CD8-positive, alpha-beta memory T cell (primary cell): Measurements from ENCODE around the gene GLI1. TPM values are rescaled to one million over a fixed set of nuclear protein-coding genes. Genes with fewer than 3 reads are reported as not detected.
"Not testable (repeated sequence)": the region's sequence is repeated elsewhere in the genome, so short reads cannot be mapped to it uniquely, and the experiment has no call there.

ENCODE experiments used
- CTCF ChIA-PET: fragments of 350-600 bp; sonication (Branson Sonifier 250); formaldehyde crosslinking; loops from one replicate; lab custom pipeline; 2021; ENCODE audit warnings: antibody characterized with exemption; lab: Charles Lee
- POLR2A ChIA-PET: fragments of 350-600 bp; sonication (Branson Sonifier 250); formaldehyde crosslinking; loops from one replicate; lab custom pipeline; 2021; ENCODE audit warnings: antibody characterized with exemption; lab: Charles Lee
- DNase-seq, 5 donors: peaks; one replicate each; pipeline versions ENCODE4 v3.0.0 to v3.0.0-alpha.2; 2020 to 2022; ENCODE audit warnings: mixed read lengths in 1 of 5
- H3K27ac ChIP-seq: one replicate; pipeline ENCODE4 v1.7.0; 2013; ENCODE audit warnings: low read depth, mild to moderate bottlenecking, low read length, moderate library complexity
- H3K27me3 ChIP-seq: 2 replicates; pipeline ENCODE4 v1.7.0; 2013; ENCODE audit warnings: low read length, mild to moderate bottlenecking; ENCODE audit not compliant: insufficient read depth, poor library complexity, severe bottlenecking
- H3K36me3 ChIP-seq: 2 replicates; pipeline ENCODE4 v1.7.0; 2013; ENCODE audit warnings: mild to moderate bottlenecking, low read length, moderate library complexity; ENCODE audit not compliant: insufficient read depth
- H3K4me1 ChIP-seq: 2 replicates; pipeline ENCODE4 v1.7.0; 2013; ENCODE audit warnings: mild to moderate bottlenecking, low read length, moderate library complexity; ENCODE audit not compliant: insufficient read depth
- H3K4me3 ChIP-seq: 2 replicates; pipeline ENCODE4 v1.7.0; 2013; ENCODE audit warnings: mild to moderate bottlenecking, low read length
- H3K9me3 ChIP-seq: 2 replicates; pipeline ENCODE4 v1.7.0; 2013; ENCODE audit warnings: mild to moderate bottlenecking, low read length
- H3K27ac Mint-ChIP-seq, 8 donors: one replicate each; pipeline ENCODE4 v1.8.0; 2020 to 2021; ENCODE audit warnings: mixed read lengths in 8 of 8, mild to moderate bottlenecking in 6 of 8, inconsistent platforms in 3 of 8, moderate library complexity in 3 of 8
- H3K27me3 Mint-ChIP-seq, 2 donors: one replicate each; pipeline ENCODE4 v1.8.0; 2020 to 2021; ENCODE audit warnings: mixed read lengths in 2 of 2, mild to moderate bottlenecking in 1 of 2, moderate library complexity in 1 of 2
- H3K36me3 Mint-ChIP-seq, 3 donors: one replicate each; pipeline ENCODE4 v1.8.0; 2020 to 2021; ENCODE audit warnings: mixed read lengths in 3 of 3, inconsistent platforms in 1 of 3, mild to moderate bottlenecking in 1 of 3
- H3K4me1 Mint-ChIP-seq, 3 donors: one replicate each; pipeline ENCODE4 v1.8.0; 2020 to 2021; ENCODE audit warnings: mixed read lengths in 3 of 3, inconsistent platforms in 1 of 3, mild to moderate bottlenecking in 1 of 3
- H3K4me3 Mint-ChIP-seq, 7 donors: one replicate each; pipeline ENCODE4 v1.8.0; 2020 to 2021; ENCODE audit warnings: mixed read lengths in 7 of 7, mild to moderate bottlenecking in 6 of 7, moderate library complexity in 4 of 7, inconsistent platforms in 2 of 7
- H3K9me3 Mint-ChIP-seq, 5 donors: one replicate each; pipeline ENCODE4 v1.8.0; 2020 to 2022; ENCODE audit warnings: mixed read lengths in 5 of 5, mild to moderate bottlenecking in 3 of 5, moderate library complexity in 2 of 5, inconsistent platforms in 1 of 5
- polyA plus RNA-seq: library from polyadenylated mRNA; unstranded; fragments of 300-500 nt; fragmentation: Illumina TruSeq; gene quantifications from one replicate; pipeline ENCODE4 v1.2.3, GENCODE V29; 2021
- total RNA-seq, 2 experiments: library from RNA; stranded (reverse); gene quantifications; one replicate each; pipeline ENCODE4 v1.2.3, GENCODE V29; 2021

GLI1 gene
- total and polyA plus RNA-seq, 3 experiments from 2014 or later, result 0.32 to 0.75 (median 0.55) TPM

- Mint-ChIP-seq H3K27me3 (no peaks in the 10 kb centered on the region), H3K4me1 (peaks cover 27 to 39% (median 30%) of the 10 kb centered on the region in 3 donors), H3K9me3 (no peaks in the 10 kb centered on the region), H3K27ac (peak overlapping the region in 6 of 8 donors; percentile 2 to 80 (median 35)), H3K4me3 (peak overlapping the region in 2 of 7 donors; percentile 16 to 84), H3K36me3 (peaks cover 5 to 68% (median 14%) of the 10 kb centered on the region in 3 donors)
- POLR2A ChIA-PET, result no interaction called here
- Histone ChIP-seq H3K9me3 (no peaks in the 10 kb centered on the region), H3K27me3 (no peaks in the 10 kb centered on the region), H3K27ac (no peak overlapping the region), H3K36me3 (peaks cover 35% of the 10 kb centered on the region), H3K4me1 (peaks cover 19% of the 10 kb centered on the region), H3K4me3 (no peak overlapping the region)
- no peak for DNase-seq
- CTCF ChIA-PET, result interaction anchor here (0.7 to 1.4 kb wide), 3 partner anchors 9 to 33 kb away, joined by 3 read pairs; partner anchors contain the start of gene GLI1
Observed at GRCh38 chr12:57491393-57492280, 32.1 kb downstream of the GLI1 start.

DNA sequence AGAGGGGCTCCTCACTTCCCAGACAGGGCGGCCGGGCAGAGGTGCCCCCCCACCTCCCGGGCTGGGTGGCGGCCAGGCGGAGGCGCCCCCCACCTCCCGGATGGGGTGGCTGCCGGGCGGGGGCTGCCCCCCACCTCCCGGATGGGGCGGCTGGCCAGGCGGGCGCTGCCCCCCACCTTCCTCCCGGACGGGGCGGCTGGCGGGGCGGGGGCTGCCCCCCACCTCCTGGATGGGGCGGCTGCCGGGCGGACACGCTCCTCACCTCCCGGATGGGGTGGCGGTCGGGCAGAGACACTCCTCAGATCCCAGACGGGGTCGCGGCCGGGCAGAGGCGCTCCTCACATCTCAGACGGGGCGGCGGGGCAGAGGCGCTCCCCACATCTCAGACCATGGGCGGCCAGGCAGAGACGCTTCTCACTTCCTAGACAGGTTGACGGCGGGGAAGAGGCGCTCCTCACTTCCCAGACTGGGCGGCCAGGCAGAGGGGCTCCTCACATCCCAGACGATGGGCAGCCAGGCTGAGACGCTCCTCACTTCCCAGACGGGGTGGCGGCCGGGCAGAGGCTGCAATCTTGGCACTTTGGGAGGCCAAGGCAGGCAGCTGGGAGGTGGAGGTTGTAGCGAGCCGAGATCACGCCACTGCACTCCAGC lies 35.6 kb downstream of the GLI1 start:
- H3K4me1 Mint-ChIP-seq, H3K27me3 Mint-ChIP-seq, DNase-seq, H3K4me3 Mint-ChIP-seq, H3K4me1 ChIP-seq, H3K27me3 ChIP-seq, POLR2A ChIA-PET, H3K9me3 ChIP-seq, CTCF ChIA-PET, H3K9me3 Mint-ChIP-seq, H3K4me3 ChIP-seq, H3K27ac ChIP-seq: not testable (repeated sequence)
- peaks cover 45% of the 10 kb centered on the region for H3K36me3 ChIP-seq
- peaks cover 10 to 76% (median 24%) of the 10 kb centered on the region in 3 donors for H3K36me3 Mint-ChIP-seq
- peak overlapping the region in 1 of 8 donors; percentile 54 for H3K27ac Mint-ChIP-seq

DNA sequence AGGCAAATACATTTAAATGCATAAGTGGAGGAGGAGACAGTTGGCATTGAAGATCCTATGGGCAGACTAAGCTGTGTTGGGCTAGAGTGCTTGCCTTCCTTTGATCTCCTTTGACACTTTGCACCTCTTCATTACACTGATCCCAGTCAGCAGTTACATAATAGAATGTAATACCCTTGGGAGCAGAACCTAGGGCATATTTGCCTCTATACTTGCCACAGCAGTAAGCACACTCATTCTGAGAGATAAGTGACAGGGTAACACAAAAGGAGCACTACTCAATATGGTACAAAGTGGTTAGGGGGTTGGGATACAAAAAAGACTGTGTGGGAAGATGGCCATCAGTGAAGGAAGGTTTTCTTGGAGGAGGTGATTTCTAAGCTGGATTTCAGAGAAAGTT lies 37.2 kb downstream of the GLI1 start:
- DNase-seq, result no peak
- no peak overlapping the region for H3K4me3 Mint-ChIP-seq
- no peaks in the 10 kb centered on the region for H3K9me3 Mint-ChIP-seq
- peak overlapping the region in 5 of 8 donors; percentile 1 to 66 (median 7) for H3K27ac Mint-ChIP-seq
- Histone ChIP-seq H3K4me1 (no peaks in the 10 kb centered on the region), H3K4me3 (no peak overlapping the region), H3K36me3 (peaks cover 43% of the 10 kb centered on the region), H3K9me3 (no peaks in the 10 kb centered on the region), H3K27ac (no peak overlapping the region), H3K27me3 (no peaks in the 10 kb centered on the region)
- peaks cover 19 to 75% (median 27%) of the 10 kb centered on the region in 3 donors for H3K36me3 Mint-ChIP-seq
- no peaks in the 10 kb centered on the region for H3K27me3 Mint-ChIP-seq
- ChIA-PET CTCF (interaction anchor here (1.0 to 1.2 kb wide), 2 partner anchors 35 to 97 kb away, joined by 3 read pairs; no protein-coding TSS in a partner anchor), POLR2A (no interaction called here)
- H3K4me1 Mint-ChIP-seq, result peaks cover 0 to 5% (median 3%) of the 10 kb centered on the region in 3 donors

DNA sequence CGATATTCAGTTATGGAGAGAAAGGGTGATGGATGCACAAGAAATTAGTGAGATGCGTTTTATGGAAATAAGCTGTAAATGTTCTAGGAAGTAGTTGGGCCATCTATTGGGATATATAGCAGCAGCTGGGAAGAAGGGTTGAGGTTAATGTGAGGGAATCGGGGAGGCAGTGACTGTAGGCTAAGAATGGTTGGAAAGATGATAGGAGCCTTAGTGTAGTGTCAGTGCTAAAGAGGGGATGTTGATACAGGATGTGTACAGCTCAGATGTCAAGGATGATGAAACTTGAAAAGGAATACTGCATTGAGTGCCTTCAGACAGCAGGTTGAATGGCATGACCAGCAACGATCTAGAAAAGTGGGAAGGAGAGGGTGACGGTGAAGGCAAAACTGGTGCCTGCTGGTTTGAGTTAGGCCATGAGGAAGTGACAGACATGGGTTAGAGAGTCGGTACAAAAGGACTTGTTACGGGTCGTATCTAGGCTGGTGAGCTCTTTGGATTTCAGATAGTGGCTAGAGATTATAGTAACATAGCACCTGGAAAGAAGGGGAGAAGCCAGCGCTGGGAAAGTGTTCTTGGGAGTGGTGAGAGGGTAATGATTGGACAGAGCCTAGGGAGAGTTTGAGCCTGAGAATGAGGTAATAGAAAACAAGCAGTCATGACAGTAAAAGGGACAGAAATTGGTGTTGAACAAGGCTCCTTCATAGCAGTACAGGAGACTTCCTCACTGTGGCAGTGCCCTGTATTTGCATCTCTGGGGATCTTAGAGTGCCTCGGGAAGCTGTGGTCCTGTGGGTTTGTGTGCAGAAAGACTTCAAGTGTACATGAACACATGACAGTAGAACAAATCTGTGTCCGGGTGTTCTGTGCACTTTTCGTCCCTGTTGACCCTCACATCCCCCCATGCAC lies 37.9 kb downstream of the GLI1 start:
- Histone ChIP-seq H3K36me3 (peaks cover 43% of the 10 kb centered on the region), H3K4me3 (no peak overlapping the region), H3K9me3 (no peaks in the 10 kb centered on the region), H3K4me1 (no peaks in the 10 kb centered on the region), H3K27ac (no peak overlapping the region), H3K27me3 (no peaks in the 10 kb centered on the region)
- H3K4me3 Mint-ChIP-seq, result no peak overlapping the region
- DNase-seq, result no peak
- peaks cover 19 to 75% (median 28%) of the 10 kb centered on the region in 3 donors for H3K36me3 Mint-ChIP-seq
- peak overlapping the region in 6 of 8 donors; percentile 7 to 66 (median 52) for H3K27ac Mint-ChIP-seq
- ChIA-PET CTCF (interaction anchor here (1.0 to 1.2 kb wide), 2 partner anchors 35 to 96 kb away, joined by 3 read pairs; no protein-coding TSS in a partner anchor), POLR2A (no interaction called here)
- peaks cover 0 to 5% (median 5%) of the 10 kb centered on the region in 3 donors for H3K4me1 Mint-ChIP-seq
- H3K27me3 Mint-ChIP-seq, result no peaks in the 10 kb centered on the region
- H3K9me3 Mint-ChIP-seq, result no peaks in the 10 kb centered on the region

GRCh38 chr12:57498132-57498502 lies 38.5 kb downstream of the GLI1 start:
- DNase-seq, result no peak
- Histone ChIP-seq H3K4me3 (no peak overlapping the region), H3K4me1 (no peaks in the 10 kb centered on the region), H3K36me3 (peaks cover 40% of the 10 kb centered on the region), H3K27me3 (no peaks in the 10 kb centered on the region), H3K27ac (no peak overlapping the region), H3K9me3 (no peaks in the 10 kb centered on the region)
- ChIA-PET POLR2A (no interaction called here), CTCF (no interaction called here)
- Mint-ChIP-seq H3K27ac (peak overlapping the region in 3 of 8 donors; percentile 32 to 70 (median 43)), H3K9me3 (no peaks in the 10 kb centered on the region), H3K27me3 (peaks cover 0 to 1% of the 10 kb centered on the region in 2 donors), H3K4me1 (peaks cover 0 to 5% (median 0%) of the 10 kb centered on the region in 3 donors), H3K36me3 (peaks cover 14 to 72% (median 27%) of the 10 kb centered on the region in 3 donors), H3K4me3 (no peak overlapping the region)

- Mint-ChIP-seq H3K4me3 (no peak overlapping the region), H3K27ac (peak overlapping the region in 2 of 8 donors; percentile 48 to 63), H3K9me3 (no peaks in the 10 kb centered on the region), H3K4me1 (peaks cover 0 to 5% (median 0%) of the 10 kb centered on the region in 3 donors), H3K36me3 (peaks cover 14 to 77% (median 27%) of the 10 kb centered on the region in 3 donors), H3K27me3 (peaks cover 0 to 2% of the 10 kb centered on the region in 2 donors)
- Histone ChIP-seq H3K4me1 (no peaks in the 10 kb centered on the region), H3K4me3 (no peak overlapping the region), H3K36me3 (peaks cover 40% of the 10 kb centered on the region), H3K9me3 (no peaks in the 10 kb centered on the region), H3K27me3 (no peaks in the 10 kb centered on the region), H3K27ac (no peak overlapping the region)
- no peak for DNase-seq
- POLR2A ChIA-PET, result no interaction called here
- CTCF ChIA-PET, result no interaction called here
Observed at GRCh38 chr12:57498571-57498970, 39.0 kb downstream of the GLI1 start.

DNA sequence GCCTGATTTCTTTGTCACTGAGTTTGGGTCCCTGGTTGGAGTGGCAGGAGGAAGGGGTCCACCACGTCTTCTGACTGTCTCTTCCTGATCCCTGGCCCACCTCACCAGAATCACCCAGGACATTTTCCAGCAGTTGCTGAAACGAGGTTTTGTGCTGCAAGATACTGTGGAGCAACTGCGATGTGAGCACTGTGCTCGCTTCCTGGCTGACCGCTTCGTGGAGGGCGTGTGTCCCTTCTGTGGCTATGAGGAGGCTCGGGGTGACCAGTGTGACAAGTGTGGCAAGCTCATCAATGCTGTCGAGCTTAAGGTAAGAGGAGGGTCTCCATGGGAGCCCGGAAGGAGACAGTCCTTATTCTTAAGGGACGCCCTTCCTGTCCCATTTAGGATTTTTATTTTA lies 40.6 kb downstream of the GLI1 start:
- no peak overlapping the region for H3K4me3 ChIP-seq
- H3K9me3 ChIP-seq, result no peaks in the 10 kb centered on the region
- Mint-ChIP-seq H3K4me1 (peaks cover 0 to 5% (median 0%) of the 10 kb centered on the region in 3 donors), H3K27me3 (peaks cover 0 to 2% of the 10 kb centered on the region in 2 donors), H3K4me3 (no peak overlapping the region), H3K9me3 (no peaks in the 10 kb centered on the region), H3K27ac (peak overlapping the region in 3 of 8 donors; percentile 36 to 68 (median 53)), H3K36me3 (peaks cover 14 to 81% (median 33%) of the 10 kb centered on the region in 3 donors)
- POLR2A ChIA-PET, result no interaction called here
- no peaks in the 10 kb centered on the region for H3K4me1 ChIP-seq
- H3K27me3 ChIP-seq, result no peaks in the 10 kb centered on the region
- no peak overlapping the region for H3K27ac ChIP-seq
- peaks cover 47% of the 10 kb centered on the region for H3K36me3 ChIP-seq
- CTCF ChIA-PET, result interaction anchor here (1.1 to 1.4 kb wide), 2 partner anchors 42 to 405 kb away, joined by 3 read pairs; no protein-coding TSS in a partner anchor
- no peak for DNase-seq
